GM19238 (cell line): Measurements from ENCODE around the gene LGALS9.
"Not testable (repeated sequence)": the region's sequence is repeated elsewhere in the genome, so short reads cannot be mapped to it uniquely, and the experiment has no call there.

ENCODE experiments used
- DNase-seq: peaks from one replicate; pipeline ENCODE4 v3.0.0; 2011; ENCODE audit warnings: low spot score; ENCODE audit not compliant: insufficient read length

The LGALS9 gene

GRCh38 chr17:27629260-27629659 lies 1.7 kb upstream of the LGALS9 start:
- not testable (repeated sequence) for DNase-seq

DNA sequence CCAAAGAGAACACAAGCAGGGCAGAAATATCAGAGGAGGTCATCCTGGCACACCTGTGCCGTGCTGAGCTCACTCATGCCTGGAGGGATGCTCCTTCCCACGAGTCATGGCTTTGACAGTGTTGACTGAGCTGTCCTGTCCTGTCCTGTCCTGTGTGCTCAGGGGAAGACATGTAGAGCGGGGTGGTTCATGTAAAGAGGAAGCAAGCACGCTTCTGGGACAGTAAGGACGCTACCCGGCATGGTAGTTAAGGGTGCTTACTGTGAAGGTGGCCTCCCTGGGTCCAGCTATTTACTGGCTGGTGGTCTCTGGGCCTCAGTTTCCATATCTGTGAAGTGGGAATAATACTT lies 398 bp downstream of the LGALS9 start:
- DNase-seq = peak; percentile 36

DNA sequence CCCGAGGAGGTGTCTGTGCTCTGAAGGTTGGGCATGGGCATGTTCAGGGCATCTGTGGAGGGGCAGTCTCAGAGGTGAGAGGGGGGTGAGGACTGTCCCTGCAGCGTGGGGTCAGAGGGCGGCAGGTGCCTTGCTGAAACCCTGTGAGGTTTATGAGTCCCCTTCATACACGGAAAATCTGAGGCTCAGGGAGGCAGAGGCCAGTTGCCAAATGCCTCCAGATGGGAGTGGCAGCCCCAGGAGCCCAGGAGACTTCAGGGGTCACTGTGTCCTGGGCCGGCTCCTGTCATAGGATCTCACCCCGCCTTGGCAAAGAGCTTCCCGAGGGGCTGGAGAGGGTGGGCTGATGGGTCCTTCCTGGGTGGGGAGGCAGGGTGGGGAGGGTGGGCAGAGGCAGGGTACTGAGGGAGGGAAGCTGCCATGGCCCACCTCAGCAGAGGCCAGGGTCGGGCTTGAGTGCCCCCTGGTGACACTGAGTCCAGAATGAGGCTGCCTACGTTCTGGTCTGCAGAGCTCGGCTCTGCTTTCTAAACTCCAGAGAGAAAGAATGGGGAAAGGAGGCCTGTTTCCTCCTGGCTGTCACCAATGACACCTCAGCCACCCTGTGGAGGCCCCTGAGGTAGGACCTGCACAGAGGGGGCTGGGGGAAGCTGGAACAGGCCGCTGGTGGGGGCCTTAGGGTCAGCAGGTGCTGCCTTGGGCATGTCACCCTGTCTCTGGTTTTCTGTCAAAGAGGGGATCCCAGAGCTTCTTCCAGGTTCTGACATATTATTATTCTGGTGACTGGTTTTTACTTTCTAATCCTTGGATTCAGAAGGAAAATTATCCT lies 1.1 kb downstream of the LGALS9 start:
- DNase-seq = no peak

DNA sequence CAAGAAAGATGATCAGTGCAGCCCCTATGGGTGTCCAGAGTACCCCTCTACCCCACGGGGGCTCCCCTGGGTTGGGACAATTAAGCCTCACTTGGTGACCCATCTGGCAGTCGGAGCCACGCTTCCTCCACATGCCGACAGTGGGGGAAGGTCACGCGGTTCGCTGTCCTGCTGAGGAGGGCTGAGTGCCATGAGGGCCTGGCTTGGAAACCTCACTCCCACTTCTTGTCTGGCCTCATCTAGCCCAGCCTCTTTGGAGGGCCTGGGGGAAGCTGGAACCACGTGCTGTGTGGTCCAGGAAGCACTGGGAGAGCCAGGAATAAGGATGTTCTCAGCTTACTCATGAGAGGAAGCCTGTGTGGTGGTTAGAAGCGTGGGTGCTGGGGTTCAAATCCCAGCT lies 1.8 kb downstream of the LGALS9 start:
- not testable (repeated sequence) for DNase-seq

GRCh38 chr17:27633312-27634025 lies 2.5 kb downstream of the LGALS9 start:
- DNase-seq = no peak

DNA sequence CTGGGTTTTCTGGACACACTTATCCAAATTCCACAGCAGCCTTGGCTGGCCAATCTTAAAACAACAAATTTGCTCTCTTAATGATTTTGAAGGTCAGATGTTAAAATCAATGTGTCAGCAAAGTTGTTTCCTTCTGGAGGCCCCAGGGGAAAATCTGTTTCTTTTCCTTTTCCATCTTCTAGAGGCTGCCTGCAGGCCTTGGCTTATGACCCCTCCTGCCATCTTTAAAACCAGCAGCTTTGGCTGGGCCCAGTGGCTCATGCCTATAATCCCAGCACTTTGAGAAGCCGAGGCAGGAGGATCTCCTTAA lies 3.0 kb downstream of the LGALS9 start:
- DNase-seq = no peak

- no peak for DNase-seq
These were observed 3.8 kb downstream of the LGALS9 start for GRCh38 chr17:27634776-27635175.

- peak; percentile 32 for DNase-seq
These were observed 4.4 kb downstream of the LGALS9 start for GRCh38 chr17:27635275-27635823.

DNA sequence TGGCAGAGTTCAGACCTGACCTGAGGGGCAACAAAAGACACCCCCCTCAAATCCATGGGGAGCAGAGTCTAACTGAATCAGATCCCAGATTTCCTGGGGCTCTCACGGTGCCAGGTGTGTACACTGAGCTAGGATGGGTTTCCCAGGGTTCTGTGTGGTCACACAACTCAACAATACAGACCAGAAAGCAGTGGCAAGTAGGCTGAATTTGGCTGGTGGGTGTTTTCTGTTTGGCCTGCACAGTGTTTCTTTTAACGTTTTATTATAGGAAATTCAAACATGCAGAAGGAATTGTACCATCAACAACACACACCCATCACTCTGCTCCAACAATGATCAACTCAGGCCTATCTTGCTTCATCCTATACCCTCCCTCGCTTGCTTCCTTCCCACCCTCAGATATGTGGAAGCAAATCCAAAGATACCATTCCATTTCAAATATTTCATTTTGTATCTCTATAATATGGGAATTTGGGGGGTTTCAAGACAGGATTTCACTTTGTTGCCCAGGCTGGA lies 5.1 kb downstream of the LGALS9 start:
- not testable (repeated sequence) for DNase-seq

GRCh38 chr17:27637818-27638217 lies 6.8 kb downstream of the LGALS9 start:
- DNase-seq = not testable (repeated sequence)

DNA sequence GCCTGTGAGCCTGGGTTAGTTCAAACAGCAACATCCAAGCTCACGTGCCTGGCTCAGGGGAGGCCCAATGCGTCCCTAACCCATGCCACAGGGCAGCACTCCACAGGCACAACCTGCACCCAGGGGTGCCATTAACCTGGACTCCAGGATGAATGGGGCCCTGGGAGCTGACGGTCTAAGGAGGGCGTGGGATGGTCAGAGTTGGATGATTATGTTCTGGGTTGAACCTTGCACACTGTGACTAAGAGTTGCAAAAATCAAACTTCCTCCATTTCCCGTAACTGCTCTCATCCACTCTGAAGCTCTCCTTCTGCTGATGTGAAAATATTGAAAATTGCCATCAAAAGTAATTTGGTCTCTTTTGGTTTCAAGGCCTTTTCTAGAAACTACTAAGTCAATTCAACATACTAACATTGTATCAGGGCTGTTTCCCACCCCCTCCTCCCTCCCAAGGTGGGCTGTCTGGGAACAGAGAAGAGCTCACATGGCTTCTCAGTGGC lies 7.5 kb downstream of the LGALS9 start:
- DNase-seq = not testable (repeated sequence)

GRCh38 chr17:27640790-27641189 lies 9.8 kb downstream of the LGALS9 start:
- no peak for DNase-seq

DNA sequence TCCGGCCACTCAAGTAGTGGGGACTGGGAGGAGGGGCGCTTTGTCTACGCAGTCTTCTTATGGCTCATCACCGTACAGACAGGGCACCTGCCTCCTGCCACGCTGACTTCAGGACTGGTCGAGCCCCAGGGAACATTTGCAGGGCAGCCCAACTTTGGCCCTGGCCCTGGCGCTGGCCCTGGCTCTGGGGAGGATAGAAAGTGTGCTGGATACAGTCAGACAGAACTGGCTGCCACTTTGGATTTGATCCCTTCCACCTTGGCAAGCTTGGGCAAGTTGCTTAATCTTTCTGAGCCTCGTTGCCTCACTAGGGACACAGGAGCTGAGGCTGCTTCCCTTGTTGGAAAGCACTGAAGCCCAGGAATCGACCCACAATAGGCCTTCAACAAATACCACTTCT lies 13.6 kb downstream of the LGALS9 start:
- no peak for DNase-seq

- DNase-seq = not testable (repeated sequence)
These were observed 14.6 kb downstream of the LGALS9 start for GRCh38 chr17:27645621-27646020.

- no peak for DNase-seq
These were observed 15.2 kb downstream of the LGALS9 start for GRCh38 chr17:27646232-27646631.

DNA sequence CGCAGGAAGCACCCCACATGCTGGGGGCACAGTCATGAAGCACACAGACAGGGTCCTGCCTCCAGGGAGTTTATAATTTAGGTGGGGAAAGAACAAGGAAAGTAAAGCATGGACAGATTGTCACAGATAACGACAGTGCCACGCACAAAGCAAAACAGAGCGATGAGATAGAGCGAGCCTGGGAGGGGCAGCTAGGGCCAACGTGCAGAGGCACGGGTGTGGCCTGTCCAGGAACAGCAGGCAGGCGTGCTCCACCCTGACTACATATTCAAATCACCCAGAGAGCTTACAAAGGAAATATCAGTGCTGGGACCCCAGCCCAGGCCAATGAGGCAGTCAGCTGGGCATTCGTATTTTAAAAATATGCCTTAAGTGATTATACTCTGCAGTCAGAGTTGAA lies 16.8 kb downstream of the LGALS9 start:
- no peak for DNase-seq

DNA sequence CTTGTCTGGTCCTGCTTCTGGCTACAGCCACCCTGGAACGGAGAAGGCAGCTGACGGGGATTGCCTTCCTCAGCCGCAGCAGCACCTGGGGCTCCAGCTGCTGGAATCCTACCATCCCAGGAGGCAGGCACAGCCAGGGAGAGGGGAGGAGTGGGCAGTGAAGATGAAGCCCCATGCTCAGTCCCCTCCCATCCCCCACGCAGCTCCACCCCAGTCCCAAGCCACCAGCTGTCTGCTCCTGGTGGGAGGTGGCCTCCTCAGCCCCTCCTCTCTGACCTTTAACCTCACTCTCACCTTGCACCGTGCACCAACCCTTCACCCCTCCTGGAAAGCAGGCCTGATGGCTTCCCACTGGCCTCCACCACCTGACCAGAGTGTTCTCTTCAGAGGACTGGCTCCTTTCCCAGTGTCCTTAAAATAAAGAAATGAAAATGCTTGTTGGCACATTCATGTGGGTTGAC lies 18.2 kb downstream of the LGALS9 start:
- DNase-seq = not testable (repeated sequence)

- no peak for DNase-seq
These were observed 18.9 kb downstream of the LGALS9 start for GRCh38 chr17:27649929-27650328.

DNA sequence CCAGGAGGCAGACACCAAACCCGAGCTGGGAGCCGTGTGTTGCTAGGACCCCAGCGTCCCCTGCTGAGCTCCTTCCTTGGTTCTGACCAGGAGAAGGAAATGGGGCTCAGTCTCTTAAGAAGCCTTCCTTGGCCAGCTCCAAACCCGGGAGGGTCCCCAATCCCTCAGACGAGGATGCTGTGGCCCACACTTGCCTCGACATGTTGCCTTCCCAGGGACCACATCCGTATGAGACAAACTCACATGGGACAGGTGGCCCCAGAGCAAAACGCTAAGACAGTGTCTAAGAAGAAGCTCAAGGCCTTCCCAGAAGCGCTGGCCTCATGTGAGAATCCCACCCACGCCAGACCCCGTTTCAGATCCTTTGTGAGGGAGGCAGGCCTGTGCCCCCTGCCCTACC lies 19.8 kb downstream of the LGALS9 start:
- DNase-seq = no peak

DNA sequence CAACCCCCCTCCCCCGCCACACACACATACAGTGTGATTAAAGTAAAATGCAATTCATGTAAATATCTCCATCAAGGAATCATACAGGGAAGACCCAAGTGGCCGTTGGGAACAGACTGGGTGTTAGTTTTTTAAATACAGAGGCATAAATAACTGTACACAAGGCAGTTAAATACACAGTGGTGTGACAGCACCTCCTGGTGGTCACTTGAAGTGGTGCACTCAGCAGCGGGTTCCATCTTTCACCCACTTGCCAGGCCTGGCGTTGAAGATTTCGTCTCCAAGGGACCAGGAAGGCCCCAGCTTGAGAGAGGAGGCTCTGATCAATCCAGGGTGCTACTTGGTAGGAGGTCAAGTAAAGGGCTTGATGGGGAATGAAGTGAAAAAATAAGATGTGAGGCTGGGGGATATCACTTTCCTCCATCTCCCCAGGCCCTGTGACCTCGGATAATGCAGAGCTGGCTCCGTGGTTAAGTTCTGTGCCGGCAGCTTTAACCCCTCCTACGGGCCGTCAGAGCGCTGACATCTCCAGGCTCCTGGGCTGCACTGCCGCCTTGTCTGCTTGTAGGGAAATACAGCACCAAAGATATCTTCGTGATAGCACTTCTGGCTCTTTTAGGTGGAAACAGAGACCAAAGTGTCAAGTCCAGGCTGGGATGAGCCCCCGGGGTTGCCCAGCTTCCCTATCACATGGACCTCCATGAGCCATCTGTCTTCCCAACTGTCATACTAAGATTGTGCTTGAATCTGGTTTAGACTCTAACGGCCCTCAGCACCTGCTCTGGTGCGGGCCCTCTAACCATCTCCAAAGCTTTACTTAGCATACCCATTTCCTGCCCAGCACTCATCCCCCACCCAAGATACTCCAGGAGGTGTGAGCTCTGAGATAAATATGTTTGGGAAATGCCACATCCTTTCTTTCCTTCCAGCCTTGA lies 20.7 kb downstream of the LGALS9 start:
- no peak for DNase-seq

GRCh38 chr17:27653449-27653971 lies 22.5 kb downstream of the LGALS9 start:
- not testable (repeated sequence) for DNase-seq
